NT2/D1 (cell line): ENCODE data around the gene G2E3.

ENCODE experiments used
- DNase-seq: peaks from one replicate; pipeline ENCODE4 v3.0.0-alpha.2; 2011; ENCODE audit warnings: low read depth, low spot score
- H3K27me3 ChIP-seq: 2 replicates; pipeline ENCODE4 v1.6.0; 2011; ENCODE audit warnings: mild to moderate bottlenecking; ENCODE audit not compliant: insufficient read length, insufficient read depth
- H3K36me3 ChIP-seq: 2 replicates; pipeline ENCODE4 v1.6.1; 2011; ENCODE audit warnings: mild to moderate bottlenecking, low read length, mixed read lengths; ENCODE audit not compliant: insufficient read depth, insufficient read length
- H3K4me1 ChIP-seq: 2 replicates; pipeline ENCODE4 v1.5.1; 2011; ENCODE audit not compliant: insufficient read depth, insufficient read length
- H3K4me3 ChIP-seq: 2 replicates; pipeline ENCODE4 v1.5.1; 2011; ENCODE audit warnings: low read depth; ENCODE audit not compliant: insufficient read length
- H3K9ac ChIP-seq: 2 replicates; pipeline ENCODE4 v1.6.0; 2011; ENCODE audit warnings: low read depth; ENCODE audit not compliant: insufficient read length
- H3K9me3 ChIP-seq: 2 replicates; pipeline ENCODE4 v1.5.1; 2011; ENCODE audit warnings: mild to moderate bottlenecking, low read length; ENCODE audit not compliant: insufficient read depth
- SUZ12 ChIP-seq: IDR thresholded peaks from 2 replicates; pipeline ENCODE4 v1.6.1; 2011; ENCODE audit not compliant: insufficient read length, insufficient read depth; ENCODE audit errors: extremely low read depth
- YY1 ChIP-seq: IDR thresholded peaks from 2 replicates; pipeline ENCODE4 v1.6.1; 2011; ENCODE audit not compliant: insufficient read length, insufficient read depth
- ZNF274 ChIP-seq: IDR thresholded peaks from 2 replicates; pipeline ENCODE4 v1.6.1; 2011; ENCODE audit warnings: mild to moderate bottlenecking, low read depth, low read length

The G2E3 gene

DNA sequence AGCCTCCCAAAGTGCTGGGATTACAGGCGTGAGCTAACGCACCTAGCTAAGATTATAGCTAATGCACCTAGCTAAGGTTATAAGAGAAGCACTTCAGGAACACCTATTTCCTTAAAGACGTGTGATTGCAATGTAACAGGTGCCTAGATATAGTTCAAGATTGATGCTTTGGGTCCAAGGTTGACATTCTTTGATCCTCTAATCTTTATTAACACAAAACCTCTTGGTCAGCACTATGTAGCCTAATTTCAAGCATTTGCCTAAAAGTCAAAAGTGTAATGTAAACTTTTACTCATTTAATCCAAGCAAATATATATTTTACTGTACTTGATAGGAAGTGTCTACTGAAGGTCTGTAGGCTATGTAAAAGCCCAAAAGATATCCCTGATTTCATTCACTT lies 99.7 kb downstream of the G2E3 start:
- Histone ChIP-seq H3K9ac (no peak overlapping the region), H3K9me3 (no peaks in the 10 kb centered on the region), H3K27me3 (no peaks in the 10 kb centered on the region), H3K4me3 (no peak overlapping the region), H3K4me1 (no peaks in the 10 kb centered on the region), H3K36me3 (peaks cover 49% of the 10 kb centered on the region)
- no peak for DNase-seq
- TF ChIP-seq YY1 (no peak), ZNF274 (no peak), SUZ12 (no peak)

DNA sequence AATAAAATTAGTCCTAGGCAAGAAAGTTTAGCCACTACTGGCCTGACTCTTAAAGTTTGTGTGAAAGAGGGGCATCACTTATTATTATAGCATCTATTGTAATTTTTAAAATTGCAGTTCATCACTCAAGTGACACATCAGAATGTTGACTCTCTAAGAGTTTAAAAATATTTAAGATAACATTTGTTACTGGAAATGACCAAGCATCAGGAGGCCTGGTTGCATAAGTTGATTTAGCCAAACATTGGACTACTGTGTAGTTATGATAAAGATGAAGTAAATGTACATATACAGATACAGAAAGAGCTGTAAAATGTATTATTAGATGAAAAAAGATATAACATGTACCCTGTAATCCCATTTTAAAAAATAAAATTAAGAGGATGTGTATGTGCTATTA lies 110.6 kb downstream of the G2E3 start:
- Histone ChIP-seq H3K36me3 (peaks cover 12% of the 10 kb centered on the region), H3K4me1 (no peaks in the 10 kb centered on the region), H3K4me3 (no peak overlapping the region), H3K9me3 (no peaks in the 10 kb centered on the region), H3K27me3 (no peaks in the 10 kb centered on the region), H3K9ac (no peak overlapping the region)
- TF ChIP-seq ZNF274 (no peak), YY1 (no peak), SUZ12 (no peak)
- no peak for DNase-seq
